HG03108 (cell line): ENCODE results near the gene FGF18.

ENCODE experiments used
- ATAC-seq: cut with Tn5 transposase; IDR thresholded peaks from one replicate; pipeline ENCODE4 v1.9.1; 2021; ENCODE audit warnings: moderate library complexity; ENCODE audit not compliant: unreplicated experiment

FGF18 gene

DNA sequence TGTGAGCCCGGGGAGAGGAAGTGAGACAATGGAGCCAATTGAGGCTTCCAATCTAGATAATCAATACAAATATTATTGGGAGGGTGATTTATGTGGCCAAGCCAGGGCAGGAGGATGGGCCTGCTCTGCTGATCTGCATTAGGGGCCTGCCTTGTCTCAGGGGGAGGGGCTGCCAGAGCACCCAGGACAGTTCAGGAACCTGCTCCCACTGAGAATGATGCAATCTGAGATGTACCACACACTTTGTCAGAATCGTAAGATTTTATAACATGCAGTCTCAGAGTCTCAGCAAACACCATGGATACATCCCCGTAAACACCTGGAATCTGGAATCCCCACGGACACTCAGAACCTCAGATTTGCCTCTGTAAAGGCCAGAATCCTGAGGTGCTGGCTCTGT, 19.3 kb downstream of the FGF18 start:
- ATAC-seq = no peak

DNA sequence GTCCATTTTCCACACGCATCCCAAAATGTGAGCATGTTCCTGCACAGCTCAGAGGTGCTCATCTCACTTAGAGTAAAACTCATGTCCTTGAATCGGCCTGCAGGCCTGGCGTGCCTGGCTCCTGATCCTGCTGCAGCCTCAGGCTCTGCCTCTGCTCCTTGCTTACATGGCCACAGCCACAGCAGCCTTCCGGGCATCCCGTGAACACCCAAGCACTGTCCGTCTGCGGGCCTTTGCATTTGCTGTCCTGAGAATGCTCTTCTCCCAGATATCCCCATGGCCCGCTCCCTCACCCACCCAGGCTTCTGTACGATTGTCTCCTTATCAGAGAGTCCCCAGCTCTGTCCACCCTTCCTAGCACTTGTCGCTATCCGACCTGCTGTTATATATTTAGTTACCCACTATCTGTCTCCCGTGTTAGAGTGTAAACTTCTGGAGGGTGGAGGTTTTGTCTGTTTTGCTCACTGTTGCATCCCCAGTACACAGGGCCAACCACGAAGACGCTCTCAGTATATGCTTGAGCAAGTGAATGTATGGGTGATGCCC, 21.9 kb downstream of the FGF18 start:
- ATAC-seq = no peak

DNA sequence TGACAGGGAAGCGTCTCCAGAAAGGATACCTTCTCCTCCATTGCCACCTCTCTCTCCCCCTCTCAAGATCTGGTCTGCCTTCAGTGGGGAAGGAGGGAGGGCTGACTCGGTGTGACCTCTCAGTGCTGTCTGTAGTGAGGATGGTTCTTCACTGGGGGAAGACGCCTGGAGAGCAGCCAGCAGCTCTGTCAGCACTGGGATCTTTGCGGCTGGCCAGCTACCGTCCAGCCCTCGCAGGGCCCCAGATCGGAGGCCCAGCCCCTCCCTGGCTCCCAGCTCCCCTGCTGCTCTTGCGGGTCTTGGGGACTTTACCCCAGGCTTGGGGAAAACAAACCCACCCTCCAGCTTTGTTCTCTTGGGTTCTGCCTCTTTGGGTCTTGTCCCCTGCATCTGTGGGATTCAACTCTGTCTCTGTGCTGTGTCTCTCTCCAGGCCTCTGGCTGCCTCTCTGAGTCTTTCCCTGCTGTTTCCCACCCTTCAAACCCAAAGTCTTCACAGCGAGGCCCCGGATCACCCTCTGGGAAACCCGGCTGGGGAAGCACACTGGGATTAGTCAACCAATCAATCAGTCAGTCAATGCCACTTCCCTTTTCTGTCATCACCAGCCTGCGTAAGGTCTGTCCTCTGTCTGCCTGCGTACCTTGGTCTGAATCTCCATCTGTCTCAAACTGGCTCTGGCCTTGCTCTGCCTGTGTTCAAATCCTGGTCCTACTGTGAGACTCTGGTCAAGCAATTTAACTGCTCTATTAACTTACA, 23.0 kb downstream of the FGF18 start:
- ATAC-seq = no peak

DNA sequence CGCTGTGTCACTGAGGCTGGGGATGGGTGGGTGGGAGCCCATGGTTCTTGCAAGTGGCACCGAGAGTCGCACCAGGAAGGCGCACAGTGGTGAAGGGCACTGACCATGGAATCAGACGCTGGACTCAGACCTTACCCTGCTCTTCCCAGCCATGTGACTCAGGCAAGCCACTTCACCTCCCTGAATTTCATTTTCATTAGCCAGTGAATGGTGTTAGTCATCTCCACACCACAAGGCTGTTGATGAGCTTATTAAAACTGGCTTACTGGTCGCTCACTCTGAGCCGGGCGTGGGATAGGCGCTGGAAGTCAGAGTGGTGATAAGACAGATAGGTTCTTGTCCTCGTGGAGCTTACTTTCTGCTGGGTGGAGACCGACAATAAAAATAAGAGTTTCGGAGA, 25.1 kb downstream of the FGF18 start:
- ATAC-seq = no peak

DNA sequence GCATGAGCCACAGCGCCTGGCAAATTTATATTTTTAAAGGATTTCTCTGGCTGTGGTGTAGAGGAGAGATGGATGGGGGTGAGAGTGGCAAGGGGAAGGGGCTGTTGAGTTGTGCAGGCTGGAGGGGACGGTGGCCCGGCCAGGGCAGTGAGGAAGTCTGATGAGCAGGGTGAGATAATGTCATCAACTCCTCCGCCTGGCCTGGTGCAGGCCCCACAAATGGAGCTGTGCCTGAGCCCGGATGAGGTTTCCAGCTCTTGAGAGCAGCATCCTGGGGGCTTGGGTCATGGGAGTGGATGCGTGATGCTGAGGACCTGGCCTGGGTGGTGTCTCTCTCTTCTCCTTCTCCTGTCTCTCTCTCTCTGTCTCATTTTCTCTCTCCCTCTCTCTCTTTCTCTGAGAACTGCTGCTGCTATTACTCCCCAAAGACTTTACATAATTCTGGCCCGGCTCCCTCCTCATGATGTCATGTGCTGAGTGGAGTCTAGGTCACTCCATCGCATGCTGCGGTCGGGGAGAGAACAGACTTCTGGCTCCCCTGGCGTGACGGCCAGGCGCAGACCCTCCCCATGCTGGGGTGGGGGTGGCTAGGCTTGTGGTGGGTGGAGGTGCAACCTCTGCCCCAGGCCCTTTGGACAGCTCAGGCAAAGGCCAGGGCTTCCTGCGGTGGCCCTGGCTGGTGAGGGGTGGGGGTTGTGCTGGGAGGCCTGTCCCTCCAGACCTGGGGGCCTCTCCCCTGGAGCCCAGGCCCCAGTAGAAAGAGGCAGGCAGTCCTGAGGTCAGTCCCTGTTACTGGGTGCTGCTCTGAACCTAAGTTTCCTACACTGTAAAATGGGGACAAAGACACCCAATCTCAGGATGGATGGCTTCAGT, 26.4 kb downstream of the FGF18 start:
- ATAC-seq = no peak

DNA sequence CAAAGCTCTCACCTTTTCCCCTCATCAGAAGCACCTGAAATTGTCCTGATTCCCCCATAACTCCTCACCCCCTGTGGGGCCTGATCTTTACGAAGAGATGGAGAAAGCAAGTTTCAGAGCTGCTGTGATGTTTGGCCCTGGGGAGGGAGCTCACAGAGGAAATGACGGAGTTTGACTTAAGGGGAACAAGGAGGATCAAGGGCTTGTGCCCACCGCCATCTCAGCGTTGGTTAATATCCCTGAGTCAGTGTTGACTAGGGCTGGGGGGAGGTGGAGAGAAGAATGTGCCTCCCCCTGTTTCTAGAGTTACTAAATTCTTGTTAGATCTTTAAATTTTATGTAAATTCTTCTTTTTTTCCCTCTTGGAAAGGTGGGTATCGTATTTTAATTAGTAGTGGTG, 27.8 kb downstream of the FGF18 start:
- no peak for ATAC-seq

DNA sequence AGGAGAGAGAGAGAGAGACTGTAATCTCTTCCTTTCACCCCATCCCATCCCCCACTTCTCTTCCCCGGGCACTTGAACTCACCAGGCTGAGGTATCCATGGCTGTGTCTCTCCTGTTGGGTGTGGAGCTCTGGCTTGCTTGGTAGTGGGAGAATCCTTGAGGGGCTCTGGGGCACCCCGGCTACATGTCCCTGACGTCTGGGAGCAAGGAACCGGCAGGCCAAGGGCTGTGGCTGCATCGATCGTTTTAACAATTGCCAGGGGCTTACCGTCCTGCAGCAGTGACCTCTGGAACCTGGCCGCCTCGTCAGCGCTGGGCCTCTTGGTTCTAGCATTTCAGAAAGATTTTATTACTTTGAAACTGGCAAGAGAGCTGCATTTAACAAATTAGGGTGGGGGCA, 30.0 kb downstream of the FGF18 start:
- no peak for ATAC-seq

DNA sequence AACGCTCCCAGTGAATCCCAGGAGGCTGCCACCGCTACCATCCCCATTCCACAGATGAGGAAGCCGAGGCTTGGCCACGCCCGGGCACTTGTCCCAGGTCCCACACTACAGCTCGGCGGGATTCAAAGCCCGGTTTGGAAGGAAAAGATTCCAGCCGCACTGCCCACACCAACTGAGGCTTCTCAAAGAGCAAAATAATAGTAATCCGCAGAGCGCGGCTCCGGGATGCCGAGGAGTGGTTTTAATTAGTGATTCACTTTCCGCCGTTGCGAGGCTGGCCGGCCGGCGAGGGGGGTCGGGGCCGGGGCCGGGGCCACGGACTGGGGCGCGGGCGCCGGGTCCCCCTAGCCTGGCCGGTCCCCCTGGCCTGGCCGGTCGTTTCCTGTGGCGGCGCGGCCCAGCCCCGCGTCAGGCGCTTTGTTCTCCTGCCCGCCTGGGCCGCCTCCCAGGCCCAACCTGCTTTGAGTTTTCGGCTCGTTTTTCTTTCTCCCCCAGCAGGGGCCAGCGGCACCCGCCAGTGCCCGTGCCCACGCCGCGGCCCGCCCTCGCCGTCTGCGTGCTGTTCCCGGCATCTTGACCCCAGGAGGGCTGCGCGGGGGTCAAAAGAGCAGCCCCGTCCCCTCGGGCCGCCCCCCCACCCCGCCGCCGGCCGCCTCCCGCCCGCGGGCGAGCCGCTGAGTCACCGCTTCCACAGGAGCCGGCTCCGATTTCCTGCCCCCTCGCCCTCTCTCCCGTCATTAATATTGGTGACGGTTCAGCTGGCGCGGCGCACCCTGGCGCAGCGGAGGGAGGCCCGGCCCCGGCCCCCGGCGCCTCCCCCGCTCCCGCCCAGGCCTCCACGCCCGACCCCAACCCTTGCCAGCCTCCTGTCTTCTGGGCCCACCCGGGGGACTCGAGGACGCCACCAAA, 31.2 kb downstream of the FGF18 start:
- no peak for ATAC-seq

DNA sequence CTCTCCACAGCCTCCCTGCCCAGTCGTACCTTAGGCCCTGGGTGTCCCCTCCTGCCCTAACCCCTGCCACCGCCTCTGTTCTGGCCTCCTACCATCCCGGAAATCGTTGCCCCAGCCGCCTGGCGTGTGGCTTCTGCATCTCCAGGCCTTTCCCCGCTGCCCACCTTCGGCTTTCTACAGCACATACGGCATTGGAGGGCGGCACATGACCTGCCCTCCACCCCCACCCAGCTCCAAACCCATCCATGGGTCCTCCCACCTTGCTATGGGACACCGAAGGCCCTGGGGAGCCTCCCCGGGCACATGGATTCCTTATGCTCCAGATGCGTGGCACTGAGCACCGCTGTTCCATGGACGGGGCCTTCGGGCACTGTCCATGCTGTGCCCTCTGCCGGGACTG, 32.0 kb downstream of the FGF18 start:
- ATAC-seq = no peak

DNA sequence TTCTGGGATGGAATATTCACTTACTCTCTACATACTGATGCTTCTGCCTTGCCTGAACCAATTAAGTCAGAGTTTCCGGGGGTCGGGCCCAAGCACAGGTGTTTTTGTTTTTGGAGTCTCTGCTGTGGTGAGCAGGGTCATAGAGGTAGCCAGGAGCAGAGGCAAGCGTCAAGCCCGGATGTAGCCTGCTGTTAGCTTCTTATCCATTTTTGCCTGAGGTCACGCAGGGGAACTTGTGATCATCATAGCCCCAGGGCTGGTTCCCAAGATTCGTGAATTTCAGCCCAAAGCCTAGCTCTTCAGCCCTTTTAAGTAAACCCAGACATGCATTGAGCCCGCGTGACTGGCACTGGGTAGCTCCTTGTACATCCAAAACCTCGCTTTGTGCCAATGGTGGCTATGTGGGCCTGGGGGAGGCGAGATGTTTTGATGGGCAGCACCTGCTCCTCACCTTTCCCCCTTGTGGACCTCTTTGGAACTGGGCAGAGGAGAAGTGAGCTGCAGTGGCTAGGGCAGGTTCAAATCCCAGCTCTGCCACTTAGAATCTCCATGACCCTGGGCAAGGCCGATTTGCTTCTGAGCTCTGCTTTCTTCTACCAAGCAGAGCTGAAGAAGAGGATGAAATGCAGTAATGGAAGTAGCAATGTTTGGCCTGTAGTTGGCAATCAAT, 33.7 kb downstream of the FGF18 start:
- no peak for ATAC-seq

DNA sequence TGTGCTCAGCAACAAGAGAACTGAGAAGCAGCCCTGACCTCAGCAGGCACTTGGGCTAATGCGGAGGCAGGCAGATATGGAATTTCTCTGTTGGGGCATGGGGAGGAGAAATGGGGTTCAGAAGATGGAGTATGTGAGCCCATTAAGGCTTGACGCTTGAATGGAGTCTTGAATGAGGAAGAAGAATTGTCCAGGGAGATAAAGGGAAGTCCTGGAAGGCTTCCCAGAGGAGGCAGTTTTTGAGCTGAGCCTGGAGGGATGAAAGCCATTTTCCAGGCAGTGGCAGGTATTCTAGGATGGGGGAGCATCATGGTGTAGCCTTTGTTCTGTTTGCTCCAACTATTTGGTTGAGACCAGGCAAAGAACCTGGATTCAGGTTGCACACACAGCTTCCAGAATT, 34.5 kb downstream of the FGF18 start:
- no peak for ATAC-seq

DNA sequence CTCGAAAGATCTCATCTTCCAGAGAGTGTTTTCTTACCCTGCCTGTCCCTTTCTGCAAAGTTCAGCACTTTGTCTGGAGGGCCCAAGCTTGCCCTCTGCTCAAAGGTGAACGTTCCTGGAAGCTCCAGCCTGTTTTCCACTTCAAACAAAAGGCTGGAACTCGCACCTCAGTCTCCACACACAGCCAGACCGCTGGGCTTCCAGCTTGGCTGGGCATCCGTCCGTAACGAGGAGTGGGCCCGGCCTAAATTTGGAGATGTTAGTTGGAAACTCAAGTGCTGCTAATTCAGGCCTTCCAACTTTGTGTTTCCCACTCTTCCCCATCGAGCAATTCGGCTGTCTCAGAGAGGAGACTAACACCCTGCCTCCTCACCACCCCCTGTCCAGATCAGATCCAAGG, 35.1 kb downstream of the FGF18 start:
- ATAC-seq = no peak

DNA sequence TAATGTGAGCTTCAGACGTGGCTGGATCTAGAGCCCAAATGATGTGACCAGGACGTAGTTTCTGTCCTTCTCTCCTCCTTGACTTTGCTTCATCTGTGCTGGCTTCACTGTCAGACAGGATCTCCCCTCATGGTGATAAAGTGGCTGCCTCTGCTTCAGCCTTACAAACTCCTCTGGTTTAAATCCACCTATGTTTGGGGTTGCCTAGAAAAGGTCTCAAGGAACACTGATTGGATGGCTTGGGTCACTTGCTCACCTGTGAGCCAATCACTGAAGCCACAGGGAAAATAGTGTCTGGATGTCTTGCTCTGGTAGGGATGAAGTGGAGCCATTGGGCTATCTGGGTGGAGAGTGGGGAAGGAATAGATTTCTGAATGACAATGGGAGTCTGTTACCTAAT, 36.1 kb downstream of the FGF18 start:
- no peak for ATAC-seq

DNA sequence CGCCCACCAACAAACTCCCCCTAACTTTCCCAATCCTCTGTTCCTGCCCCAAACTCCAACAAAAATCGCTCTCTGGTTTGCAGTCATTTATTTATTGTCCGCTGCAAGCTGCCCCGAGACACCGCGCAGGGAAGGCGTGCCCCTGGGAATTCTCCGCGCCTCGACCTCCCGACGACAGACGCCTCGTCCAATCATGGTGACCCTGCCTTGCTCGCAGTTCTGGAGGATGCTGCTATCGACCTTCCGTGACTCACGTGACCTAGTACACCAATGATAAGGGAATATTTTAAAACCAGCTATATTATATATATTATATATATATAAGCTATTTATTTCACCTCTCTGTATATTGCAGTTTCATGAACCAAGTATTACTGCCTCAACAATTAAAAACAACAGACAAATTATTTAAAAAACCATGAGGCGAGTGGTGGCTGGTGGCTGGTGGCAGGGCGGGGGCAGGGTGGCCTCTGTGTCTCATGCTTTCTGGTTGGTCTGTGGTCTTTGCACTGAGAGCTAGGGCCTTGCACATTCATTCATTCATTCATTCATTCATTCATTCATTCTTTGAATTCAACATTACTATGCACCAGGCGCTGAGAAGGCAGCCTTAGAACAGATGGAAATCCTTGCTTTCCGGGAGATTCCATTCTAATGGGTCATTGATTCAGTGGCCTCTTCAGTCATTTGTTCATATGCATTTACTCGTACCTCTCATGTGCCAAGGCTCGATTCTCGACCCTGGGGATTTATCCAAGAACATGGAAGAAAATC, 37.9 kb downstream of the FGF18 start:
- ATAC-seq = no peak

DNA sequence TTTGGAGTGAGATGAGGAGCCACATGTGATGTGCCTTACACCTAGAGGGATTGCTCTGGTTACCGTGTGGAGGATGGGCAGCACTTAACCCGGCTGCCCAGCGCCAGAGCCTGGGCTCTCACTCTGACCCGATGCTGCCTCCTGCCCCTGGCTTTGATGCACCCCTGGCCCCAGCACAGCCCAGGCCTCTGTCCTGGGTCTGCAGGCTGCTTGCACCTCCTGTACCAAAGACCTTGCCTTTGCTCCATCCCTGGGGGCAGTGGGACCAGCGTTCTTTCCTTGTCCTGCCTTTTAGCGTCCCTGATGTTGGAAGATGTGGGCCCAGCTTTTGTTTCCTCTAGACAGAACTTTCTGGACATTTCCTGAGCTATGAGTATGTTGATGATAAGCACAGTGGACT, 40.4 kb downstream of the FGF18 start:
- no peak for ATAC-seq

DNA sequence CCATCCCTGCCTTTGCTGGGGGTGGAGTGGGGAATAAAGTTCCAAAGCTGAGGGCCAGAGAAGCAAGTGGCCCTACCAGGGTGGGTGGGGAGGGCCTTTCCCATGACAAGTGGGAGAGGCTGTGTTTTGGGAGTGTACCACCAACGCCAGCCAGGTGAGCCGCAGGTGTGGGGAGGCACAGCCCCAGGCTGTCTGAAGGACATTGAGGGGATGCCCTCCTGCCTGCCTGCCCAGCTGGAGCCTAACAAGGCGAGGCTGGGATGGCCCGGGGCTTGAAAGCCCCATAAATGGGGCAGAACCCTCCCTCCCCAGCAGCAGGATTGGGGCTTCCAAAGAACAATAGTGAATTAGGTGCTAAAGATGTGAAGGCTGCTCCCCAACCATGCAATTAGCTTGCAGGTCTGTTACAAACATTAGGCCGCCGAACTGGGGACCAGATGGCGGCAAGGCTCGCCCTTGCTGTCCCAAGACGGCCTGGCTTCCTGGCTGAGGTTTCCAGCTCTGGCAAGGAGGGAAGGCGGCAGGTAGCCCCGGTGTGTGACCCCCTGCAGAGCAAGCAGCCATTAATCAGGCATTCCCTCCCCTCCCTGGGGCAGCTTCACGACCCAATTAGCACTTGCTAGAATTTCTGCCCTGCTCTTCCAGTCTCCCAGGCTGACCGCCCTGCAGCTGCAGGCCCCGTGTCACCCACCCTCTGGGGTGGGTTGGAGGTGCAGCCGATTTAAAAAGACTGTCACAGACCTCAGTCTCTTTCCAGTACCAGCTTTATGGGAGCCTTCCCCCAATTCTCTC, 42.9 kb downstream of the FGF18 start:
- no peak for ATAC-seq

DNA sequence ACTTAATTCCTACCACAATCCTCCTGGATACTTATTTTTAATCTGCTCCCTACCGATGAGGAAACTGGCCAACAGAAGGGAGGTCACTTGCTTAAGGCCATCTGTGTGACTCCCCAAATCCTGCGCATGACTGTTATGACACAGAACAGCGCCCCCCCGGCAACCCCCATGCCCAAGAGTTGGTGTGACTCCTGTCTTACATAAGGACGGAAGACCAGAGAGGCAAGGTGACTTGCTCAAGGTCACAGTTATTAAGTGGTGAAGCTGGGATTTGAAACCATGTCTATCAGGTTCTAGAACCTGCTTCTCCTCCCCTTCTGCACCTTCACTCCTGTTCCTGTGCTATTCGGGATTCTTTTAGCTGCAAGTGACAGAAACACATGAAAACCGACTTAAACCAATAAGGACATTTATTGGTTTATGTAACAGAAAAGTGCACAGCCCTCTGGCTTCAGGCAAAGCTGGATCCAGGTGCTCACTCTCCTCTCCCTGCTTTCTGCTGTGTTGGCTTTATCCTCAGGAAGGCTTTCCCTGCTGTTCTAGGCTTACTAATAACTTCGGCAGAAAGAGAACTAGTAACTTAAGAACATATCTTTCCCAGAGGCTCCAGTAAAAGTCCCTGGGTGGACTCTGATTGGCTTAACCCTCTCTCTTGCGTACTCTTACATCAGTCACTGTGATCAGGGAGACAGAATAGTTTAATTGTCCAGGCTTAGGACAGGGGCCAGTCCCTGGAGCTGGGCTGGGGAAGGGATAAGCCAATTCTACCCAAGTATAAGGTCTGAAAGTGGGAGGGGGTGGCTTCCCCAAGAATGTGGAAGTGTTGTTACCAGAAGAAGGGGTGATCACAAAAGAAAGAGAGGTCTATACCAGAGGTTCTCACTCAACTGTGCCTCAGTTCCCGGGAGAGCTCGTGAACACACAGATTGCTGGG, 43.7 kb downstream of the FGF18 start:
- ATAC-seq = no peak

DNA sequence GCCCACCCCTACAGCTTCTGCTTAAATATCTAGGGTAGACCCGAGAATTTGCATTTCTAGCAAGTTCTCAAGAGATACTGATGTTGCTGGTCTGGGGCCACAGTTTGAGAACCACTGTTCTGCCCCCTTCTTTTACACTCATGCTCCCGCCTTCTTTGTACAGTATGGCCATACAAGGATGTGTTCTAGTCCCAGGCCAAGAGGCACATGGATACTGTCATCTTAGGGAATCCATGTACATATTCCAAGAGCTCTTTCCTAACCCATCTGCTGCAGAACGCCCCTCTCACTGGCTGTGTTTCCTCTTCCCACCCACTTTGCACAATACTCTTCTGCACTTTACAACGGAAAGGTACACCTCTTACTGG, 44.4 kb downstream of the FGF18 start:
- no peak for ATAC-seq
